SHP77 treated with DMSO at 0.1 percent for 48 hours (cell line): ENCODE measurements around the gene TEX13C.
"Not testable (repeated sequence)": the region's sequence is repeated elsewhere in the genome, so short reads cannot be mapped to it uniquely, and the experiment has no call there.

ENCODE experiments used
- DNase-seq: peaks from one replicate; lab custom pipeline; 2025; lab: John Stamatoyannopoulos, UW

The TEX13C gene

GRCh38 chrX:125319646-125320521, at the start of gene TEX13C:
Gene TEX13C, plus strand, starts transcription at chrX:125319871. Its CDS starts 249 bp downstream, at chrX:125320120.
- no peak for DNase-seq

DNA sequence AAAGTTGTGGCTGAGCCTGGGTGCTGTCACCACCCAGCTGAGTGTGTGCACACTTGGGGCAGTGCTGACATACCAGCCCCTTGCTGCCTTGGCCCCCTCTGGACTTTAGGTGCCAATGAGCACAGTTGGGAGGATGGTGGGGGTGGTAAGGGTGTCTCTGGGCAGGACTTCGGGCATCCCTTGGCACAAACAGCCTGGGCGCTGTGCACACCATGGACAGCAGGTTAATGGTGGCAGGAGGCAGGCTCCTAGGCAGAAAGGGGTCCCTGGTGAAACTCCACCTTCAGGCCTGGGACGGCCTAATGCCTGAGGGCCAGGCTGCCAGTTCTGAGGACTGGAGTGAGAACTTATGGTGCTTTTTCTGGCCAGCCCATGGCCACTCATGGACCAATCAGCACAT, 32.4 kb upstream of the TEX13C start:
- DNase-seq = no peak

DNA sequence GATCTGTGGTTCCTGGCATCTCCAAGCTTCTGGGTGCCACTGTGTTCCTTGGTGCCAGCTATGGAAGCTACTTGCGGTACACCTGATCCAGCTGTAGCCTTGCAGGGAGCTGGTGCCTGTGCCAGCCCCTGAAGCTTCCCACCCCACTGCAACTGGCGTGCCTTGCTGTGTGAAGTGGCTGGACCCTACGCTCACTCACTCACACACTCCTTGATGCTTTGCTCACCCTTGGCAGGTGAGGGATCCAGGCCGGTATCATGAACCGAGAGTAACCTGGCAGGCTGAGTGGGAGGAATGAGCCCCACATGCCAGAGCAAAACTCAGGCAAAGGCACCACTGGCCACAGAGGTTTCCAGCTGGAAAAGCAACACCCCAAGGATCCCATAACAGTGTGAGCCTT, 31.3 kb upstream of the TEX13C start:
- no peak for DNase-seq

GRCh38 chrX:125289209-125289608, 30.5 kb upstream of the TEX13C start:
- no peak for DNase-seq

- no peak for DNase-seq
These were observed 29.8 kb upstream of the TEX13C start for GRCh38 chrX:125289920-125290319.

- no peak for DNase-seq
These were observed 28.5 kb upstream of the TEX13C start for GRCh38 chrX:125291124-125291523.

GRCh38 chrX:125293850-125294780, 25.6 kb upstream of the TEX13C start:
- DNase-seq = no peak

DNA sequence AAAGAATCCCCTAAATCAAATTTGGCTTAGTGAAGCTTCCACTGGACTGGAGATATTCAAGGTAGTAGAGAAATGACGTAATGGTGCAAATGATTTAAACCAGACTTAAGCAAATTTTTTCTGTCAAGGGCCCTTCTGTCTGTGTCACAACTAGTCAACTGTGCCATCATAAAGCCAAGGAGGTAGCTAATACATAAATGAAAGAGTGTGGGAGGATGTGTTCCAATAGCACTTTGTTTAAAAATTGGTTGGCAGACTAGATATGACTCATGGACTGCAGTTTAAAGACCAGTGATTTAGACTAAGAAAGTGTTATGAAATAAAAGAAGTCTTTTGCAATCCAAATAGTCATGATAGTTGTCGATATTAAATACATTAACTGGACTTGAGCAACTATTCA, 24.3 kb upstream of the TEX13C start:
- DNase-seq = no peak

DNA sequence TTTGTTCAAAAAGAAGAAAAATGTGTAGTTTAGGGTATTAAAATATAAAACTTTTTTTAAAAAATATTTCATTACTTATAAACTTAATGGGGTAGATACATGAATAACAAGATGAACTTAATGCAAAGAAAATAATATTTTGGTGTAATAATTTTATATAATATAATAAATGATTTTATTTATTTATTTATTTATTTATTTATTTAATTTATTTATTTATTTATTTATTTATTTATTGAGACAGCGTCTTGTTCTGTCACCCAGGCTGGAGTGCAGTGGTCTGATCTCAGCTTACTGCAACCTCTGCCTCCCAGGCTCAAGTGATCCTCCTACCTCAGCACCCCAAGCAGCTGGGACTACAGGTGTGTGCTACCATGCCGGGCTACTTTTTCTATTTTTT, 20.8 kb upstream of the TEX13C start:
- DNase-seq = no peak

DNA sequence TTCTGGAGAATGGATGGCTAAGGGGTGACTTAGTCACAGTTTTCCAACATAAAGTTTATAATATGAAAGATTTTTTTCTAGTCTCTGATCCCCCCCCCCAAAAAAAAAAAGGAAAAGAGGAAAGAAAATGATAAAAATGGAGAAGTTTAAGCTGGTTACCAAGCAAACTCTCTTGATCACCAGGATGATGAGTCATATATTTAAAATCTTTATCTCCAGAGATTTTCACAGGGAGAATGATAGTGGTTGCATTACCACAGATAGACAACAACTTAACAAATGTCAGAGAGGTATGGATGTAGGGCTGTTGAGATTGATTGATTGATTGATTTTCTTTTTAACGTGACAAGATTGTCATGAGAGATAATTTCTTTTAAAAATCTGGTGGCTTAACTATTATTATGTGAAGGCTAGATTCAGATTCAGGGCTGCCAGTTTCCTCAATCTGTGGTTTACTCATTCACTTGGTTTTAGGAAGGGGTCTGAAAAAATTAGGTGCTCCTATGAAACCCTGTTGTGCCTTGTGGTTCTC, 13.3 kb upstream of the TEX13C start:
- DNase-seq = no peak

- DNase-seq = no peak
These were observed 11.0 kb upstream of the TEX13C start for GRCh38 chrX:125308653-125309052.

DNA sequence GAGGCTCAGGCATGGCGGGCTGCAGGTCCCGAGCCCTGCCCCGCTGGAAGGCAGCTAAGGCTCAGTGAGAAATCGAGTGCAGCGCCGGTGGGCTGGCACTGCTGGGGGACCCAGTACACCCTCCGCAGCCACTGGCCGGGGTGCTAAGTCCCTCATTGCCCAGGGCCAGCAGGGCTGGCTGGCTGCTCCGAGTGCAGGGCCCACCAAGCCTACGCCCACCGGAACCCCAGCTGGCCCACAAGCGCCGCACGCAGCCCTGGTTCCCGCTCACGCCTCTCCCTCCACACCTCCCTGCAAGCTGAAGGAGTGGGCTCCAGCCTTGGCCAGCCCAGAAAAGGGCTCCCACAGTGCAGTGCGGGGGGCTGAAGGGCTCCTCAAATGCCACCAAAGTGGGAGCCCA, 505 bp upstream of the TEX13C start:
- not testable (repeated sequence) for DNase-seq

DNA sequence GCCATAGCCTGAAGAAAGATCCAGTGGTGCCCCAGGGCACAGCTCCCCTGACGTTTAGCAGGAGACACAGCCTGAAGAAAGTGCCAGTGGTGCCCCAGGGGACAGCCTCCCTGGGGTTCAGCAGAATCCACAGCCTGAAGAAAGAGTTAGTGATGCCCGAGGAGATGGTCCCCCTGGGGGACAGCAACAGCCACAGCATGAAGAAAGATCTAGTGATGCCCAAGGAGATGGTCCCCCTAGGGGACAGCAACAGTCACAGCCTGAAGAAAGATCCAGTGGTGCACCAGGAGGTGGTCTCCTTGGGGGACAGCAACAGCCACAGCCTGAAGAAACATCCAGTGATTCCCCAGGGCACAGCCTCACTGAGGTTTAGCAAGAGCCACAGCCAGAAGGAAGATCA, 2.8 kb downstream of the TEX13C start:
- no peak for DNase-seq

DNA sequence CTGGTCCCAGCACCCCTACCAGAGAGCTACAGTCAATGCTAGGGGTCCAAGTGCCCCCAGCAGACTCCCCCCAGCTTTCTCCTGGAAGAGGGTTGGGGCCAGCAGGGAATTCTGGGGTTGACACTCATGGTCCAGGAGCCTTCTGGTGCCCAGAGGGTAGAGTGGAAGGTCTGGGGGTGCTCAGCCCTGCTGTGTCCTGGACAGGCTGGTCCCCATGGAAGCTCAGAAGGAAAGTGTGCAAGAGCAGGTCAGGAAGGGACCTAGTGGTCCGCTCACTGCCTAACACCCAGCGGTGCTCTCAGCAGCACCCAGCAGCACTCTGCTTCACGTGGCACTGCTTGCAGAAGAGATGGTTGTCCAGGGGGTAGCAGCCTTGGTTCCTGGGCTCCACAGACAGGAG, 6.9 kb downstream of the TEX13C start:
- no peak for DNase-seq

GRCh38 chrX:125327891-125328290, 8.2 kb downstream of the TEX13C start:
- DNase-seq = no peak

DNA sequence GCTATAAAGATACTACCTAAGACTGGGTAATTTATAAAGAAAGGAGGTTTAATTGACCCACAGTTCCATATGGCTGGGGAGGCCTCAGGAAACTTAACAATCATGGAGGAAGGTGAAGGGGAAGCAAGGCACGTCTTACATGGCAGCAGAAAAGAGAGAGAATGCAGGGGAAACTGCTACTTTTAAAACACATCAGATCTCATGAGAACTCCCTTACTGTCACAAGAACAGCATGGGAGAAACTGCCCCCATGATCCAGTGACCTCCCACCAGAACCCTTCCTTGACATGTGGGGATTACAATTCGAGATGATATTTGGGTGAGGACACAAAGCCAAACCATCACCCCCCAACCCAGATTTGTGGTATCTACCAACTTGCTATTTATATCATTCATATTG, 13.9 kb downstream of the TEX13C start:
- no peak for DNase-seq

GRCh38 chrX:125340490-125340889, 20.8 kb downstream of the TEX13C start:
- no peak for DNase-seq

GRCh38 chrX:125374169-125374568, 54.5 kb downstream of the TEX13C start:
- DNase-seq = no peak
